ENCODE results near the gene FAM181A.

GRCh38 chr14:93935213-93935612 is 8.1 kb downstream of the FAM181A start:
- no peak for TF ChIP-seq CTCF (conservative IDR thresholded peaks at IDR 0.05)
- no peak for TF ChIP-seq EZH2 (IDR thresholded peaks at IDR 0.05; ENCODE audit: low read depth)
